GM18517 (cell line): ENCODE measurements around the gene NOC4L.

Experiments used
- ATAC-seq: cut with Tn5 transposase; IDR thresholded peaks from one replicate; pipeline ENCODE4 v1.9.1; 2021; ENCODE audit warnings: mild to moderate bottlenecking, moderate library complexity; ENCODE audit not compliant: unreplicated experiment

The NOC4L gene

GRCh38 chr12:132155771-132156572, 11.7 kb downstream of the NOC4L start:
- no peak for ATAC-seq

GRCh38 chr12:132156573-132157325, 12.5 kb downstream of the NOC4L start:
- ATAC-seq: no peak

GRCh38 chr12:132157733-132158409, 13.6 kb downstream of the NOC4L start:
- no peak for ATAC-seq

- ATAC-seq: no peak
Measured at GRCh38 chr12:132158677-132159554, 14.7 kb downstream of the NOC4L start.

GRCh38 chr12:132159555-132160003, 15.3 kb downstream of the NOC4L start:
- no peak for ATAC-seq

- no peak for ATAC-seq
Measured at GRCh38 chr12:132160016-132160415, 15.8 kb downstream of the NOC4L start.

- ATAC-seq: no peak
Measured at GRCh38 chr12:132160601-132161035, 16.4 kb downstream of the NOC4L start.

- no peak for ATAC-seq
Measured at GRCh38 chr12:132161036-132161781, 17.0 kb downstream of the NOC4L start.

- ATAC-seq: no peak
Measured at GRCh38 chr12:132161796-132162507, 17.7 kb downstream of the NOC4L start.

- no peak for ATAC-seq
Measured at GRCh38 chr12:132162508-132163031, 18.3 kb downstream of the NOC4L start.

GRCh38 chr12:132163041-132163910, 19.0 kb downstream of the NOC4L start:
- ATAC-seq: no peak

- ATAC-seq: no peak
Measured at GRCh38 chr12:132163911-132164288, 19.6 kb downstream of the NOC4L start.

GRCh38 chr12:132164426-132164825, 20.2 kb downstream of the NOC4L start:
- ATAC-seq: no peak

GRCh38 chr12:132165584-132165983, 21.3 kb downstream of the NOC4L start:
- no peak for ATAC-seq

- ATAC-seq: no peak
Measured at GRCh38 chr12:132166093-132166492, 21.8 kb downstream of the NOC4L start.

GRCh38 chr12:132166801-132167591, 22.7 kb downstream of the NOC4L start:
- ATAC-seq: no peak

GRCh38 chr12:132167611-132168310, 23.5 kb downstream of the NOC4L start:
- ATAC-seq: no peak
